ENCODE data around the gene MTARC1.
A peak's percentile ranks its signal among the peaks of the same experiment; 100 is the strongest.

Gene MTARC1

DNA sequence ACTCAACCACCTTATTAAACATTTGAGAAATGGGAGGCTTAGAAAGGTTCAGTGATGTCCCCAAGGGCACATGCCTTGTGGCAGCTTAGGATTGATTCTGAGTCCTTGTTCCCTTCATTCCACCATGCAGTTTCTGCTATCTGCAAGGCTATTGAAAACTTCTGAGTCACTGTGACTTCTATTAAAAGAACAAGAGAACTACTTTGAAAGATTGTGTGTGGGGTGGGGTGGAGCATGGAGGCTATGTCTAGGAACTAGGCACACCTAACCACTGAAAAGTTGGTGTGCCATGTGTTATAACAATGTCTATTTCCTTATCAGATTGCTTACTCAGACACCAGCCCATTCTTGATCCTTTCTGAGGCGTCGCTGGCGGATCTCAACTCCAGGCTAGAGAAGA, 10.8 kb downstream of the MTARC1 start:
- TF ChIP-seq, protein P1, sequence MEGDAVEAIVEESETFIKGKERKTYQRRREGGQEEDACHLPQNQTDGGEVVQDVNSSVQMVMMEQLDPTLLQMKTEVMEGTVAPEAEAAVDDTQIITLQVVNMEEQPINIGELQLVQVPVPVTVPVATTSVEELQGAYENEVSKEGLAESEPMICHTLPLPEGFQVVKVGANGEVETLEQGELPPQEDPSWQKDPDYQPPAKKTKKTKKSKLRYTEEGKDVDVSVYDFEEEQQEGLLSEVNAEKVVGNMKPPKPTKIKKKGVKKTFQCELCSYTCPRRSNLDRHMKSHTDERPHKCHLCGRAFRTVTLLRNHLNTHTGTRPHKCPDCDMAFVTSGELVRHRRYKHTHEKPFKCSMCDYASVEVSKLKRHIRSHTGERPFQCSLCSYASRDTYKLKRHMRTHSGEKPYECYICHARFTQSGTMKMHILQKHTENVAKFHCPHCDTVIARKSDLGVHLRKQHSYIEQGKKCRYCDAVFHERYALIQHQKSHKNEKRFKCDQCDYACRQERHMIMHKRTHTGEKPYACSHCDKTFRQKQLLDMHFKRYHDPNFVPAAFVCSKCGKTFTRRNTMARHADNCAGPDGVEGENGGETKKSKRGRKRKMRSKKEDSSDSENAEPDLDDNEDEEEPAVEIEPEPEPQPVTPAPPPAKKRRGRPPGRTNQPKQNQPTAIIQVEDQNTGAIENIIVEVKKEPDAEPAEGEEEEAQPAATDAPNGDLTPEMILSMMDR (IDR thresholded peaks at IDR 0.05; ENCODE audit: extremely low read depth, insufficient read depth, missing control alignments): no peak
- no peak for DNase-seq (ENCODE audit: low spot score)
- in situ Hi-C loops (cut with MboI; ENCODE audit: low pct_unique_long_range_greater_than_20kb, low sequenced_read_pairs, unreplicated experiment): no loop called here

GRCh38 chr1:220798338-220798737, 11.6 kb downstream of the MTARC1 start:
- TF ChIP-seq, protein P1 (IDR thresholded peaks at IDR 0.05; ENCODE audit: extremely low read depth, insufficient read depth, missing control alignments): no peak
- DNase-seq (ENCODE audit: low spot score): no peak
- in situ Hi-C loops (cut with MboI; ENCODE audit: low pct_unique_long_range_greater_than_20kb, low sequenced_read_pairs, unreplicated experiment): no loop called here

GRCh38 chr1:220800262-220800661, 13.5 kb downstream of the MTARC1 start:
- DNase-seq (ENCODE audit: low spot score): no peak
- in situ Hi-C loops (cut with MboI; ENCODE audit: low pct_unique_long_range_greater_than_20kb, low sequenced_read_pairs, unreplicated experiment): no loop called here
- TF ChIP-seq, protein P1 (IDR thresholded peaks at IDR 0.05; ENCODE audit: extremely low read depth, insufficient read depth, missing control alignments): no peak

GRCh38 chr1:220803401-220804201, 16.9 kb downstream of the MTARC1 start:
- DNase-seq (ENCODE audit: low spot score): peak; percentile 41
- in situ Hi-C loops (cut with MboI; ENCODE audit: low pct_unique_long_range_greater_than_20kb, low sequenced_read_pairs, unreplicated experiment): no loop called here
- TF ChIP-seq, protein P1 (IDR thresholded peaks at IDR 0.05; ENCODE audit: extremely low read depth, insufficient read depth, missing control alignments): peak; percentile 71

- TF ChIP-seq, protein P1 (IDR thresholded peaks at IDR 0.05; ENCODE audit: extremely low read depth, insufficient read depth, missing control alignments): no peak
- in situ Hi-C loops (cut with MboI; ENCODE audit: low pct_unique_long_range_greater_than_20kb, low sequenced_read_pairs, unreplicated experiment): no loop called here
- no peak for DNase-seq (ENCODE audit: low spot score)
Measured at GRCh38 chr1:220804202-220804586, 17.5 kb downstream of the MTARC1 start.

DNA sequence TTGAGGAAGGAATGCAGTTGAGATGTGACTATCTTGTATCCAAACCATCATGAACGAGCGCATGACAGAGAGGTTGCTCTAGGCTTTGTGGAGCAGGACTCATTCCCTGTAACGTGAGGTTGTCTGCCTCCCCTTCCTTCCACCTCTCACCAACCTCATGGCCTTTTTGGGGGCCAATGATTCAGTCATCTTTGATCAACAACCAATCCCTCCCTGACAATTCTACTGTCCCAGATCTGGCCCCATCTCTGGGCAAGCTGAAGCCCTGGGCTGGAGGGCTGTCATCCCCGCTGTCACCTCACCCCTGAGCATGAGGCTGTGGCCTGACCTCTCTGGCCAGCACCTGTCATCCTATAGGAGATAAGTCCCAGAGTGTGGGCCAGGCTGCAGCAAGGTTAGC, 19.7 kb downstream of the MTARC1 start:
- TF ChIP-seq, protein P1 (IDR thresholded peaks at IDR 0.05; ENCODE audit: extremely low read depth, insufficient read depth, missing control alignments): no peak
- in situ Hi-C loops (cut with MboI; ENCODE audit: low pct_unique_long_range_greater_than_20kb, low sequenced_read_pairs, unreplicated experiment): no loop called here
- DNase-seq (ENCODE audit: low spot score): no peak
